A673 (cell line): Measurements from ENCODE around the gene SLC9A8.

ENCODE experiments used
- CTCF ChIP-seq: fragments of 300-800, 200-600 bp; sonication (generic); conservative IDR thresholded peaks from 2 replicates; pipeline ENCODE4 v1.5.1; 2017; ENCODE audit warnings: low read depth, mild to moderate bottlenecking, antibody characterized with exemption, low read length, moderate library complexity, mixed read lengths
- EZH2 ChIP-seq: fragments of 200-600 bp; sonication (generic); IDR thresholded peaks from 2 replicates; pipeline ENCODE4 v1.6.1; 2017; ENCODE audit warnings: borderline replicate concordance, low read depth, mild to moderate bottlenecking, mixed read lengths, antibody characterized with exemption, low read length; ENCODE audit not compliant: poor library complexity, severe bottlenecking

GRCh38 chr20:49887251-49888211 is 74.9 kb downstream of the SLC9A8 start:
- TF ChIP-seq EZH2: no peak
- TF ChIP-seq CTCF: no peak
